Kidney (tissue), 14 donors: Measurements from ENCODE around the gene IGFBP2. TPM values are rescaled to one million over a fixed set of nuclear protein-coding genes. Genes with fewer than 3 reads are reported as not detected.

ENCODE experiments used
- DNase-seq, 5 donors: peaks; one replicate each; pipeline ENCODE4 v3.0.0-alpha.2; 2013 to 2020
- FAIRE-seq: peaks from 2 replicates; lab custom pipeline; 2012; peaks lifted over from hg19 to GRCh38; lab: Jason Lieb, UNC
- H3K27ac ChIP-seq, 2 donors: one replicate each; pipeline ENCODE4 v1.7.0; 2013; ENCODE audit warnings: low read depth in 2 of 2, low read length in 2 of 2, inconsistent platforms in 1 of 2
- H3K27me3 ChIP-seq: one replicate; pipeline ENCODE4 v1.7.1; 2013; ENCODE audit warnings: low read length, inconsistent platforms; ENCODE audit not compliant: control insufficient read depth, insufficient read depth
- H3K36me3 ChIP-seq, 3 donors: one replicate each; pipeline versions ENCODE4 v1.7.0 to v1.7.1; 2013; ENCODE audit warnings: low read length in 3 of 3, control low read depth in 1 of 3, inconsistent platforms in 1 of 3; ENCODE audit not compliant: insufficient read depth in 3 of 3, control insufficient read depth in 2 of 3
- H3K4me1 ChIP-seq, 3 donors: one replicate each; pipeline versions ENCODE4 v1.7.0 to v1.7.1; 2013; ENCODE audit warnings: low read length in 3 of 3, inconsistent platforms in 1 of 3, low read depth in 1 of 3; ENCODE audit not compliant: control insufficient read depth in 2 of 3, insufficient read depth in 2 of 3
- H3K4me3 ChIP-seq, 3 donors: one replicate each; pipeline versions ENCODE4 v1.7.0 to v1.8.1; 2013; ENCODE audit warnings: low read length in 3 of 3, control low read depth in 1 of 3, inconsistent platforms in 1 of 3
- H3K9ac ChIP-seq, 3 donors: one replicate each; pipeline versions ENCODE4 v1.7.0 to v1.7.1; 2013; ENCODE audit warnings: low read length in 3 of 3, control low read depth in 1 of 3, inconsistent platforms in 1 of 3
- H3K9me3 ChIP-seq, 3 donors: one replicate each; pipeline versions ENCODE4 v1.7.0 to v1.7.1; 2013; ENCODE audit warnings: low read length in 3 of 3, control low read depth in 1 of 3, inconsistent platforms in 1 of 3; ENCODE audit not compliant: control insufficient read depth in 2 of 3, insufficient read depth in 1 of 3
- CTCF ChIP-seq: IDR thresholded peaks from 3 replicates; pipeline ENCODE4 v1.5.1; 2012; ENCODE audit warnings: mild to moderate bottlenecking, moderate library complexity, borderline replicate concordance; ENCODE audit not compliant: insufficient read depth; ENCODE audit errors: extremely low read depth
- intact Hi-C: fragments of 100-400 bp; cut with DNase I; formaldehyde crosslinking; loops from one replicate; pipeline ENCODE4 v1.11.1; 2022
- polyA plus RNA-seq: library from polyadenylated mRNA; stranded (reverse); fragments of 350-450 nt; fragmentation: Illumina TruSeq; extraction: RNeasy Lipid Tissue Mini Kit (QIAGEN cat#74804); gene quantifications from one replicate; pipeline ENCODE4 v1.2.3, GENCODE V29; 2014; ENCODE audit warnings: low read depth, low replicate concordance; ENCODE audit not compliant: insufficient read depth
- total RNA-seq: library from RNA; stranded (reverse); fragmentation: NEBNext Ultra II Directional; extraction: Animal tissue kit (Norgen Biotek cat#: 25700); gene quantifications from one replicate; pipeline ENCODE4 v1.2.1, GENCODE V29; 2021
- donor health status: control.
- donor health status: control.
- donor health status: control.
- donor health status: control.
- donor health status: control.
- donor health status: DM: yes; HTN: yes; CAD: no.
- donor health status: Normal renal cell carcinoma (clear cell type).

The IGFBP2 gene
- total and polyA plus RNA-seq, 2 donors from 2014 or later, result 53.7 to 369 TPM

GRCh38 chr2:216678098-216678465 lies 44.9 kb downstream of the IGFBP2 start:
- intact Hi-C loops, result no loop called here
- no peak overlapping the region for H3K9ac ChIP-seq
- no peak for FAIRE-seq
- no peak for TF ChIP-seq CTCF
- H3K4me1 ChIP-seq, result peaks cover 0 to 8% (median 5%) of the 10 kb centered on the region in 3 donors
- no peak for DNase-seq
- no peak overlapping the region for H3K4me3 ChIP-seq
- no peaks in the 10 kb centered on the region for H3K9me3 ChIP-seq
- H3K27me3 ChIP-seq, result no peaks in the 10 kb centered on the region
- H3K27ac ChIP-seq, result no peak overlapping the region
- H3K36me3 ChIP-seq, result peaks cover 0 to 18% (median 5%) of the 10 kb centered on the region in 3 donors

DNA sequence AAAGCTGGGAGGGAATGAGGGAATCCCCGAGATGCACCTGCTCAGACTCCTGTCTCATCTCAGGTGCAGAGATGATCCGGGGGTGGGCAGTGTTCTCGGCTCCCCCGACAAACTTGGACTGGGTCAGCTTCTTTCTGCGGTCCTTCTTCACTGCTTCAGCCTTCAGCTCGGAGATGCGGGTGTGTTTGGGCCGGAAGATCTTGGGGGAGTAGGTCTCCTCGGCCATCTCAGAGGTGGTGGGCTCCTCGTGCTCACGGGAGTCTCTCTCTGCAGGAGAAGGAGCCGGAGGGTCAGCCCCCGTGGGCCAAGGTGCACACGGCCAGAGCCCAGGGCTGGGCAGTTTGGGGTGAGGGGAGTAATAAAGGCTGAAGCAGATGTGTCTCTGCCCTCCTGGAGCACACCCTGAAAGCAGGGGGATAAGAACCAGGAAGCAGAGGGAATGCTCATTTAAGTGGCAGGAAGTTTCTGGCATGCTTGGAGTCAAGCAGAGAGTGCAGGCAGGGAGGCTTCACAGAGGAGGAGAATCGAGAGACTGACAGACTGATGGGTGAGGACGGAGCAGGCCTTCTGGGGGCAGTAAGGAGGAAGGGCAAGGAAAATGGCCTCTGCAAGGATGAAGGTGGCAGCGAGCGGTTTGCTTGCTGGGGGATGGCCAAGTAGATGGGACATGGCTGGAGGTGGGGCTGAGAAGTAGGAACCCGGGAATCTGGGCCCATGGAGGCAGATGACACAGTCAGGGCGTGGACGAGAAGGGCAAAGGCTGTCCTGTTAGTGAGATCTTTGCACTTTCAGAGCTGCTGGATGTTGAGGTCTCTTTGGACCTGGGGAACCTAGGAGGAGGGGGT lies 45.8 kb downstream of the IGFBP2 start:
- peaks cover 0 to 8% (median 5%) of the 10 kb centered on the region in 3 donors for H3K4me1 ChIP-seq
- intact Hi-C loops, result no loop called here
- H3K27me3 ChIP-seq, result no peaks in the 10 kb centered on the region
- TF ChIP-seq CTCF, result no peak
- no peaks in the 10 kb centered on the region for H3K9me3 ChIP-seq
- no peak for FAIRE-seq
- H3K9ac ChIP-seq, result no peak overlapping the region
- H3K36me3 ChIP-seq, result peaks cover 0 to 15% (median 5%) of the 10 kb centered on the region in 3 donors
- no peak for DNase-seq
- no peak overlapping the region for H3K27ac ChIP-seq
- no peak overlapping the region for H3K4me3 ChIP-seq

GRCh38 chr2:216679658-216680024 lies 46.4 kb downstream of the IGFBP2 start:
- H3K27ac ChIP-seq, result no peak overlapping the region
- no peak overlapping the region for H3K4me3 ChIP-seq
- no peak for DNase-seq
- no peak for TF ChIP-seq CTCF
- no peak overlapping the region for H3K9ac ChIP-seq
- intact Hi-C loops, result loop anchor here (5.0 kb wide), 1 partner anchor 1033 kb away; no protein-coding TSS in a partner anchor
- H3K9me3 ChIP-seq, result no peaks in the 10 kb centered on the region
- FAIRE-seq, result no peak
- no peaks in the 10 kb centered on the region for H3K27me3 ChIP-seq
- H3K4me1 ChIP-seq, result peaks cover 0 to 8% (median 5%) of the 10 kb centered on the region in 3 donors
- peaks cover 0 to 15% (median 5%) of the 10 kb centered on the region in 3 donors for H3K36me3 ChIP-seq
